Measurements from ENCODE around the gene UIMC1.

- TF ChIP-seq, protein P1, sequence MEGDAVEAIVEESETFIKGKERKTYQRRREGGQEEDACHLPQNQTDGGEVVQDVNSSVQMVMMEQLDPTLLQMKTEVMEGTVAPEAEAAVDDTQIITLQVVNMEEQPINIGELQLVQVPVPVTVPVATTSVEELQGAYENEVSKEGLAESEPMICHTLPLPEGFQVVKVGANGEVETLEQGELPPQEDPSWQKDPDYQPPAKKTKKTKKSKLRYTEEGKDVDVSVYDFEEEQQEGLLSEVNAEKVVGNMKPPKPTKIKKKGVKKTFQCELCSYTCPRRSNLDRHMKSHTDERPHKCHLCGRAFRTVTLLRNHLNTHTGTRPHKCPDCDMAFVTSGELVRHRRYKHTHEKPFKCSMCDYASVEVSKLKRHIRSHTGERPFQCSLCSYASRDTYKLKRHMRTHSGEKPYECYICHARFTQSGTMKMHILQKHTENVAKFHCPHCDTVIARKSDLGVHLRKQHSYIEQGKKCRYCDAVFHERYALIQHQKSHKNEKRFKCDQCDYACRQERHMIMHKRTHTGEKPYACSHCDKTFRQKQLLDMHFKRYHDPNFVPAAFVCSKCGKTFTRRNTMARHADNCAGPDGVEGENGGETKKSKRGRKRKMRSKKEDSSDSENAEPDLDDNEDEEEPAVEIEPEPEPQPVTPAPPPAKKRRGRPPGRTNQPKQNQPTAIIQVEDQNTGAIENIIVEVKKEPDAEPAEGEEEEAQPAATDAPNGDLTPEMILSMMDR (conservative IDR thresholded peaks at IDR 0.05 in 1 of 2, IDR thresholded peaks at IDR 0.05 in 1 of 2; ENCODE audit: extremely low read depth in 1 of 2, insufficient read depth in 1 of 2, low read depth in 1 of 2, low read length in 2 of 2): no peak
- TF ChIP-seq EZH2 (IDR thresholded peaks at IDR 0.05; ENCODE audit: borderline replicate concordance, low read length): no peak
These were observed 25.8 kb downstream of the UIMC1 start for GRCh38 chr5:176980818-176981217.
